Left lung (tissue), 10 donors: ENCODE measurements around the gene RBM43. TPM values are rescaled to one million over a fixed set of nuclear protein-coding genes. Genes with fewer than 3 reads are reported as not detected.

Experiments
- ATAC-seq: fragments of 200-7000 bp; cut with Tn5 transposase; one replicate; pipeline ENCODE4 v1.9.1; 2020; ENCODE audit warnings: moderate library complexity
- DNase-seq, 4 donors: peaks; one replicate each; pipeline ENCODE4 v3.0.0-alpha.2; 2013 to 2020
- H3K27ac ChIP-seq, 2 donors: fragments of 200-600 bp; sonication (generic) in 1 of 2; one replicate each; pipeline versions ENCODE4 v1.5.0 to v1.8.0; 2020 to 2021
- H3K27me3 ChIP-seq, 2 donors: fragments of 200-600 bp; sonication (generic) in 1 of 2; one replicate each; pipeline versions ENCODE4 v1.5.0 to v1.8.0; 2020 to 2021
- H3K36me3 ChIP-seq, 2 donors: fragments of 200-600 bp; sonication (generic) in 1 of 2; one replicate each; pipeline versions ENCODE4 v1.5.0 to v1.8.0; 2020 to 2021
- H3K4me1 ChIP-seq, 2 donors: fragments of 200-600 bp; one replicate each; pipeline ENCODE4 v1.8.0; 2021
- H3K4me3 ChIP-seq, 2 donors: fragments of 200-600 bp; sonication (generic) in 1 of 2; one replicate each; pipeline versions ENCODE4 v1.5.0 to v1.8.0; 2020 to 2021; ENCODE audit warnings: mild to moderate bottlenecking in 1 of 2
- H3K9me3 ChIP-seq, 2 donors: fragments of 200-600 bp; sonication (generic) in 1 of 2; one replicate each; pipeline versions ENCODE4 v1.5.0 to v1.8.0; 2020 to 2021
- CTCF ChIP-seq, 2 donors: fragments of 200-600 bp; sonication (generic) in 1 of 2; IDR thresholded peaks; one replicate each; pipeline versions ENCODE4 v1.5.0 to v1.8.0; 2021; ENCODE audit warnings: antibody characterized with exemption in 2 of 2
- intact Hi-C, 2 donors: fragments of 100-400 bp; cut with DNase I; formaldehyde crosslinking; loops; one replicate each; pipeline versions ENCODE4 v1.11.2 to v1.14.2; 2022
- polyA plus RNA-seq, 6 donors: library from polyadenylated mRNA; unstranded; fragments of 120-200 nt; gene quantifications; one replicate each; pipeline ENCODE4 v1.2.1, GENCODE V29; 2013; ENCODE audit not compliant: insufficient read length in 6 of 6
- total RNA-seq, 2 donors: library from RNA; stranded (reverse); fragmentation: NEBNext Ultra II Directional; extraction: Animal tissue kit (Norgen Biotek cat#: 25700); gene quantifications; one replicate each; pipeline ENCODE4 v1.2.1, GENCODE V29; 2021
- donor health status: DM: no; HTN: yes; CAD: no.
- donor health status: DM: no; HTN: no; CAD: no.

Gene RBM43
- total and polyA plus RNA-seq, 8 donors = 6.2 to 27.6 (median 21.2) TPM

GRCh38 chr2:151206446-151206968, 55.2 kb downstream of the RBM43 start:
- Histone ChIP-seq H3K27ac (no peak overlapping the region), H3K9me3 (no peaks in the 10 kb centered on the region), H3K4me3 (no peak overlapping the region), H3K36me3 (no peaks in the 10 kb centered on the region), H3K27me3 (no peaks in the 10 kb centered on the region), H3K4me1 (no peaks in the 10 kb centered on the region)
- intact Hi-C loops = no loop called here
- no peak for TF ChIP-seq CTCF (IDR thresholded peaks at IDR 0.05)
- ATAC-seq (no peak), DNase-seq (no peak)

GRCh38 chr2:151205571-151205970, 56.1 kb downstream of the RBM43 start:
- Histone ChIP-seq H3K9me3 (no peaks in the 10 kb centered on the region), H3K27ac (no peak overlapping the region), H3K4me3 (no peak overlapping the region), H3K27me3 (no peaks in the 10 kb centered on the region), H3K36me3 (no peaks in the 10 kb centered on the region), H3K4me1 (no peaks in the 10 kb centered on the region)
- DNase-seq (no peak), ATAC-seq (no peak)
- intact Hi-C loops = no loop called here
- TF ChIP-seq CTCF (IDR thresholded peaks at IDR 0.05) = no peak

GRCh38 chr2:151204756-151205155, 56.9 kb downstream of the RBM43 start:
- ATAC-seq (no peak), DNase-seq (no peak)
- Histone ChIP-seq H3K36me3 (no peaks in the 10 kb centered on the region), H3K27ac (no peak overlapping the region), H3K27me3 (no peaks in the 10 kb centered on the region), H3K4me3 (no peak overlapping the region), H3K4me1 (no peaks in the 10 kb centered on the region), H3K9me3 (no peaks in the 10 kb centered on the region)
- intact Hi-C loops = no loop called here
- no peak for TF ChIP-seq CTCF (IDR thresholded peaks at IDR 0.05)

- no peaks in the 10 kb centered on the region for H3K27me3 ChIP-seq
- H3K36me3 ChIP-seq = no peaks in the 10 kb centered on the region
- TF ChIP-seq CTCF (IDR thresholded peaks at IDR 0.05) = no peak
- intact Hi-C loops = no loop called here
- no peaks in the 10 kb centered on the region for H3K9me3 ChIP-seq
- no peaks in the 10 kb centered on the region for H3K4me1 ChIP-seq
- DNase-seq (no peak), ATAC-seq (no peak)
- no peak overlapping the region for H3K4me3 ChIP-seq
- H3K27ac ChIP-seq = no peak overlapping the region
These were observed 60.8 kb downstream of the RBM43 start for GRCh38 chr2:151200844-151201243.

GRCh38 chr2:151200277-151200676, 61.4 kb downstream of the RBM43 start:
- TF ChIP-seq CTCF (IDR thresholded peaks at IDR 0.05) = no peak
- H3K36me3 ChIP-seq = no peaks in the 10 kb centered on the region
- no peaks in the 10 kb centered on the region for H3K9me3 ChIP-seq
- H3K4me3 ChIP-seq = no peak overlapping the region
- ATAC-seq (no peak), DNase-seq (no peak)
- H3K4me1 ChIP-seq = no peaks in the 10 kb centered on the region
- H3K27ac ChIP-seq = no peak overlapping the region
- intact Hi-C loops = no loop called here
- no peaks in the 10 kb centered on the region for H3K27me3 ChIP-seq
